Measurements from ENCODE around the gene TSHZ2.

DNA sequence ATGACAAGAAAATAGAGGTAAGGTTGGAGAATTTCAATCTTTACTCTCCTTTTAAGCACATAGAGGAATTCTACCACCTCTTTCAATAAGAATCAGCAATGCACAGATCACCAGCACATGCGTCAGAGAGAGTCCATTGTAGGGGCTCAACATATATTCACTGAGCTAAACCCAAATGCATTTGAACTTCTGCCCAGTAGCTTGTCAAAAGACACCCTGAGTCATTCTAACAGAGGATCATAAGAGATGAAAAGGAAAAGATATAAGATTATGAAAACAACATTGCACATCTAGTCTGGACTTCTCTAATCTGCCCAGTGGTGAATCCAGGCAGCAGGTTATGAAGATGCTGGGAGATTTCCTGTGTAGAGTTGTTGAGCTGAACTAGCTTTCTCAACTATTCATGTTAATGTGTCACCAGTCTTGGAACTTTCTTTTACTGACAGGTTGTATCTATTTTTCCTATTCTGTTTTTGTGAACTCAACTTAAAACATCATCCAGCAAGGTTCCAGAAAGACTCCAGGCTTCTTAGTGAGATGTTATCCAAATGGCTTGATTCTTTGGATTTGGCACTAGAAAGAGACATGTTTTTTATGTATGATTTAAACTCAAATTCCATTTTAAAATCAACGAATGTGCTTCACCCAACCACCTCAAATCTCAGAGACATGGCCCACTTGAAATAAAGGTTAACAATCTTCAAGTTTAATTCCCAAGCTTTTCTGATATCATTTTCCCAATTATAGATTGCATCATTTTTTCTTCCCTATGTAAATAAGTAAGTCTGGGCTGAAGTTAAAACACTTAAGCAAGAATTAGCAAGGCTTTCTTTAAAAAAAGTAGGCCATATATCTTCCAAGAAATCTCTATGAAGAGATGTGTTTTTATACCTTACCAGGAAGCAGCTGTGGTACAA is 89.3 kb downstream of the TSHZ2 start:
- TF ChIP-seq, protein P1, sequence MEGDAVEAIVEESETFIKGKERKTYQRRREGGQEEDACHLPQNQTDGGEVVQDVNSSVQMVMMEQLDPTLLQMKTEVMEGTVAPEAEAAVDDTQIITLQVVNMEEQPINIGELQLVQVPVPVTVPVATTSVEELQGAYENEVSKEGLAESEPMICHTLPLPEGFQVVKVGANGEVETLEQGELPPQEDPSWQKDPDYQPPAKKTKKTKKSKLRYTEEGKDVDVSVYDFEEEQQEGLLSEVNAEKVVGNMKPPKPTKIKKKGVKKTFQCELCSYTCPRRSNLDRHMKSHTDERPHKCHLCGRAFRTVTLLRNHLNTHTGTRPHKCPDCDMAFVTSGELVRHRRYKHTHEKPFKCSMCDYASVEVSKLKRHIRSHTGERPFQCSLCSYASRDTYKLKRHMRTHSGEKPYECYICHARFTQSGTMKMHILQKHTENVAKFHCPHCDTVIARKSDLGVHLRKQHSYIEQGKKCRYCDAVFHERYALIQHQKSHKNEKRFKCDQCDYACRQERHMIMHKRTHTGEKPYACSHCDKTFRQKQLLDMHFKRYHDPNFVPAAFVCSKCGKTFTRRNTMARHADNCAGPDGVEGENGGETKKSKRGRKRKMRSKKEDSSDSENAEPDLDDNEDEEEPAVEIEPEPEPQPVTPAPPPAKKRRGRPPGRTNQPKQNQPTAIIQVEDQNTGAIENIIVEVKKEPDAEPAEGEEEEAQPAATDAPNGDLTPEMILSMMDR (IDR thresholded peaks at IDR 0.05; ENCODE audit: low read length): no peak
- TF ChIP-seq EZH2 (IDR thresholded peaks at IDR 0.05; ENCODE audit: borderline replicate concordance, low read length): no peak

All from OCI-LY1 (cell line).